Upper lobe of left lung (tissue), 4 donors: ENCODE results near the gene SMYD3.

Experiments used
- POLR2A ChIP-seq, 4 donors: fragments of 450-650 bp; IDR thresholded peaks; one replicate each; pipeline ENCODE4 v1.5.1; 2016 to 2017; ENCODE audit warnings: antibody characterized with exemption in 4 of 4, mild to moderate bottlenecking in 2 of 4
- POLR2AphosphoS5 ChIP-seq, 2 donors: sonication (generic); formaldehyde crosslinking; IDR thresholded peaks; one replicate each; pipeline ENCODE4 v1.5.1; 2017; ENCODE audit warnings: antibody characterized with exemption in 2 of 2
- TF ChIP-seq, protein P1 (sequence below), 6 experiments: fragments of 450-650 bp in 4 of 6; fragments of 200-600 bp in 2 of 6; sonication (generic) in 2 of 6; IDR thresholded peaks; one replicate each; pipeline ENCODE4 v1.5.1; 2016 to 2019; ENCODE audit warnings: antibody characterized with exemption in 6 of 6

DNA sequence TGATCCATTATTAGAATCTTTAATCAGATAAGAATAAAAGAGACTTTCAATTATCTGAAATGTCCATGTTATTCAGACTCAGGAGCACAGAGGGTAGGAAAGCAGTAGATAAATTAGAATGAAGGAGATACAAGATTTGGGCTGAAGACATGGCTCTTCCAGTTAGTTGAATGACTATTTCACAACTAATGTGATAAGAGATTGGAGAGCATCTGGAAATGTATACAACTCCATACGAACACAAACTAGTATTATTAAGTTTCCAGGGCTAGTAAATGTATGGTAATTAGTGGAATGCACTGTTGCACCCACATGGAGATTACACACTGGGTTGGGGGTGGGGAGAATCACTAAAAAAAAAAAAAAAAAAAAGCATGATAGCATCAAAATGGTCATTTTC, 734.3 kb downstream of the SMYD3 start:
- TF ChIP-seq, protein P1, sequence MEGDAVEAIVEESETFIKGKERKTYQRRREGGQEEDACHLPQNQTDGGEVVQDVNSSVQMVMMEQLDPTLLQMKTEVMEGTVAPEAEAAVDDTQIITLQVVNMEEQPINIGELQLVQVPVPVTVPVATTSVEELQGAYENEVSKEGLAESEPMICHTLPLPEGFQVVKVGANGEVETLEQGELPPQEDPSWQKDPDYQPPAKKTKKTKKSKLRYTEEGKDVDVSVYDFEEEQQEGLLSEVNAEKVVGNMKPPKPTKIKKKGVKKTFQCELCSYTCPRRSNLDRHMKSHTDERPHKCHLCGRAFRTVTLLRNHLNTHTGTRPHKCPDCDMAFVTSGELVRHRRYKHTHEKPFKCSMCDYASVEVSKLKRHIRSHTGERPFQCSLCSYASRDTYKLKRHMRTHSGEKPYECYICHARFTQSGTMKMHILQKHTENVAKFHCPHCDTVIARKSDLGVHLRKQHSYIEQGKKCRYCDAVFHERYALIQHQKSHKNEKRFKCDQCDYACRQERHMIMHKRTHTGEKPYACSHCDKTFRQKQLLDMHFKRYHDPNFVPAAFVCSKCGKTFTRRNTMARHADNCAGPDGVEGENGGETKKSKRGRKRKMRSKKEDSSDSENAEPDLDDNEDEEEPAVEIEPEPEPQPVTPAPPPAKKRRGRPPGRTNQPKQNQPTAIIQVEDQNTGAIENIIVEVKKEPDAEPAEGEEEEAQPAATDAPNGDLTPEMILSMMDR (IDR thresholded peaks at IDR 0.05) = no peak
- TF ChIP-seq POLR2AphosphoS5 (IDR thresholded peaks at IDR 0.05) = no peak
- no peak for TF ChIP-seq POLR2A (IDR thresholded peaks at IDR 0.05)
